ENCODE data around the gene RPS6KA6. TPM values are rescaled to one million over a fixed set of nuclear protein-coding genes. Genes with fewer than 3 reads are reported as not detected.
"Not testable (repeated sequence)": the region's sequence is repeated elsewhere in the genome, so short reads cannot be mapped to it uniquely, and the experiment has no call there.

RPS6KA6 gene
- total RNA-seq, 1 experiment from 2014 or later = not detected

DNA sequence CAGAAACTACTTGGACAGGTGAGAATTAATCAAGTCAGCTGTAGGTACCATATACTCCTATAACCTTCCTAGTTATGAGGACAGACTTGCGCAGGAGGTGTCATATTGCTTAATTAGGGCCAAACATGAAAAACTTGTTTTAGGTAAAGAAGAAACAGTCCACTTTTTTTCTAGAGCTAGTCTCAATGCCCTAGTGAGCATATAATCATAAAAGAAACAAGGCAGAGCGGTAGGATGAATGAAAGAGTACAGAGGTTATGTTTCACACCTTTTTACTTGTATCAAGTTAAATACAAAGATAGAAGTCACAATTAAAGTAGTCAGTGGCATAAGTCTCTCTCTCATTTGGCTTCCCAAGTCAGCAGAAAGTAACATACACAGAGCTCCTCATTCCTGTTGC is 88.9 kb downstream of the RPS6KA6 start:
- TF ChIP-seq, protein P1, sequence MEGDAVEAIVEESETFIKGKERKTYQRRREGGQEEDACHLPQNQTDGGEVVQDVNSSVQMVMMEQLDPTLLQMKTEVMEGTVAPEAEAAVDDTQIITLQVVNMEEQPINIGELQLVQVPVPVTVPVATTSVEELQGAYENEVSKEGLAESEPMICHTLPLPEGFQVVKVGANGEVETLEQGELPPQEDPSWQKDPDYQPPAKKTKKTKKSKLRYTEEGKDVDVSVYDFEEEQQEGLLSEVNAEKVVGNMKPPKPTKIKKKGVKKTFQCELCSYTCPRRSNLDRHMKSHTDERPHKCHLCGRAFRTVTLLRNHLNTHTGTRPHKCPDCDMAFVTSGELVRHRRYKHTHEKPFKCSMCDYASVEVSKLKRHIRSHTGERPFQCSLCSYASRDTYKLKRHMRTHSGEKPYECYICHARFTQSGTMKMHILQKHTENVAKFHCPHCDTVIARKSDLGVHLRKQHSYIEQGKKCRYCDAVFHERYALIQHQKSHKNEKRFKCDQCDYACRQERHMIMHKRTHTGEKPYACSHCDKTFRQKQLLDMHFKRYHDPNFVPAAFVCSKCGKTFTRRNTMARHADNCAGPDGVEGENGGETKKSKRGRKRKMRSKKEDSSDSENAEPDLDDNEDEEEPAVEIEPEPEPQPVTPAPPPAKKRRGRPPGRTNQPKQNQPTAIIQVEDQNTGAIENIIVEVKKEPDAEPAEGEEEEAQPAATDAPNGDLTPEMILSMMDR (IDR thresholded peaks at IDR 0.05; ENCODE audit: unreplicated experiment) = no peak
- ChIA-PET POLR2A (no interaction called here), CTCF (no interaction called here)
- no peak for DNase-seq (ENCODE audit: unreplicated experiment)
- intact Hi-C loops (cut with micrococcal nuclease) = no loop called here
- no peaks in the 10 kb centered on the region for H3K27me3 Mint-ChIP-seq (ENCODE audit: insufficient read depth, unreplicated experiment)
- H3K4me3 Mint-ChIP-seq (ENCODE audit: unreplicated experiment) = no peak overlapping the region
- H3K36me3 Mint-ChIP-seq (ENCODE audit: insufficient read depth, unreplicated experiment) = no peaks in the 10 kb centered on the region
- H3K9me3 Mint-ChIP-seq (ENCODE audit: unreplicated experiment) = no peaks in the 10 kb centered on the region
- no peaks in the 10 kb centered on the region for H3K4me1 Mint-ChIP-seq (ENCODE audit: insufficient read depth, unreplicated experiment)
- no peak overlapping the region for H3K27ac Mint-ChIP-seq (ENCODE audit: low read depth, unreplicated experiment)
- BruUV-seq (replicated peaks) = no TSS peak

DNA sequence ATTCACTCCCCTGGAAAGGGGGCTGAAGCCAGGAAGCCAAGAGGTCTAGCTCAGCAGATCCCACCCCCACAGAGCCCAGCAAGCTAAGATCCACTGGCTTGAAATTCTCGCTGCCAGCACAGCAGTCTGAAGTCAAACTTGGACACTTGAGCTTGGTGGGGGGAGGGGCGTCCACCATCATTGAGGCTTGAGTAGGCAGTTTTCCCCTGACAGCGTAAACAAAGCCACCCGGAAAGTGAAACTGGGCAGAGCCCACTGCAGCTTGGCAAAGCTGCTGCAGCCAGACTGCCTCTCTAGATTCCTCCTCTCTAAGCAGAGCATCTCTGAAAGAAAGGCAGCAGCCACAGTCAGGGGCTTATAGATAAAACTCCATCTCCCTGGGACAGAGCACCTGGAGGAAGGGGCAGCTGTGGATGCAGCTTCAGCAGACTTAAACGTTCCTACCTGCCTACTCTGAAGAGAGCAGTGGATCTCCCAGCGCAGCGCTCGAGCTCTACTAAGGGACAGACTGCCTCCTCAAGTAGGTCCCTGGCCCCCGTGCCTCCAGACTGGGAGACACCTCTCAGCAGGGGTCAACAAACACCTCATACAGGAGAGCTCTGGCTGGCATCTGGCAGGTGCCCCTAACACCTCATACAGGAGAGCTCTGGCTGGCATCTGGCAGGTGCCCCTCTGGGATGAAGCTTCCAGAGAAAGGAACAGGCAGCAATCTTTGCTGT is 108.4 kb downstream of the RPS6KA6 start:
- POLR2A ChIA-PET = interaction anchor here (0.6 kb wide), 2 partner anchors 107 to 395 kb away, joined by 3 read pairs; no protein-coding TSS in a partner anchor
- H3K9me3 Mint-ChIP-seq (ENCODE audit: unreplicated experiment) = peaks cover 14% of the 10 kb centered on the region
- H3K4me1 Mint-ChIP-seq (ENCODE audit: insufficient read depth, unreplicated experiment); H3K4me3 Mint-ChIP-seq (ENCODE audit: unreplicated experiment); intact Hi-C loops (cut with micrococcal nuclease); H3K27me3 Mint-ChIP-seq (ENCODE audit: insufficient read depth, unreplicated experiment); H3K36me3 Mint-ChIP-seq (ENCODE audit: insufficient read depth, unreplicated experiment); BruUV-seq (replicated peaks); H3K27ac Mint-ChIP-seq (ENCODE audit: low read depth, unreplicated experiment): not testable (repeated sequence)
- CTCF ChIA-PET = interaction anchor here (0.6 kb wide), 1 partner anchor 898 kb away, joined by 4 read pairs; no protein-coding TSS in a partner anchor
- DNase-seq (ENCODE audit: unreplicated experiment) = peak; percentile 1

DNA sequence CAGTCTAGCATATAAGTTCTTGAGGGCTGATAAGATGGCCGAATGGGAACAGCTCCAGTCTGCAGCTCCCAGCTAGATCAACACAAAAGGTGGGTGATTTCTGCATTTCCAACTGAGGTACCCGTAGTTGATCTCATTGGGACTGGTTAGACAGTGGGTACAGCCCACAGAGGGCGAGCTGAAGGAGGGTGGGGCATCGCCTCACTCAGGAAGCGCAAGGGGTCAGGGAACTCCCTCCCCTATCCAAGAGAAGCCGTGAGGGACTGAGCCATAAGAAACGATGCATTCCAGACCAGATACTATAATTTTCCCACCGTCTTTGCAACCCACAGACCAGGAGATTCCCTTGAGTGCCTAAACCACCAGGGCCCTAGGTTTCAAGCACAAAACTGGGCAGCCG is 109.0 kb downstream of the RPS6KA6 start:
- intact Hi-C loops (cut with micrococcal nuclease) = no loop called here
- DNase-seq (ENCODE audit: unreplicated experiment) = no peak
- H3K27me3 Mint-ChIP-seq (ENCODE audit: insufficient read depth, unreplicated experiment) = no peaks in the 10 kb centered on the region
- TF ChIP-seq, protein P1 (IDR thresholded peaks at IDR 0.05; ENCODE audit: unreplicated experiment) = no peak
- no peak overlapping the region for H3K4me3 Mint-ChIP-seq (ENCODE audit: unreplicated experiment)
- peaks cover 14% of the 10 kb centered on the region for H3K9me3 Mint-ChIP-seq (ENCODE audit: unreplicated experiment)
- no TSS peak for BruUV-seq (replicated peaks)
- H3K4me1 Mint-ChIP-seq (ENCODE audit: insufficient read depth, unreplicated experiment) = no peaks in the 10 kb centered on the region
- H3K27ac Mint-ChIP-seq (ENCODE audit: low read depth, unreplicated experiment) = no peak overlapping the region
- ChIA-PET POLR2A (interaction anchor here (0.6 kb wide), 2 partner anchors 106 to 396 kb away, joined by 3 read pairs; no protein-coding TSS in a partner anchor), CTCF (no interaction called here)
- H3K36me3 Mint-ChIP-seq (ENCODE audit: insufficient read depth, unreplicated experiment) = no peaks in the 10 kb centered on the region

DNA sequence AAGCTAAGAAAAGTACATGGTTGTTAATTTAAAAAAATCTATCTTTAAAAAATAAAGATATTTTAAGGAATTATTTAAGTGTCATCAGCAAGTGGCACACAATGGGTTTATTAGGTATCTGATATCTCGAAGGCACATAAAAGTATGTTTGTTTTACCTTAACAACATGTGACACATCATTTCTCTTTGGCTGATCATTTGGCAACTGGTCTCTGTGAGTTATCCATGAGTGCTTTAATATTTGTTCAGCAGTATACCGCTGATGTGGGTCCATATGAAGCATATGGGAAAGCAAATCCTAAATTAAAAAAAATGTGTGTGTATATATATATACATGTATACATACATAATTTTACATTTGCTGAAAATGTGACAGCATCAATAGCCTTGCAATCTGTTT is 123.2 kb downstream of the RPS6KA6 start:
- TF ChIP-seq, protein P1 (IDR thresholded peaks at IDR 0.05; ENCODE audit: unreplicated experiment) = no peak
- POLR2A ChIA-PET = no interaction called here
- Mint-ChIP-seq H3K4me1 (ENCODE audit: insufficient read depth, unreplicated experiment) (no peaks in the 10 kb centered on the region), H3K27ac (ENCODE audit: low read depth, unreplicated experiment) (no peak overlapping the region), H3K9me3 (ENCODE audit: unreplicated experiment) (no peaks in the 10 kb centered on the region), H3K36me3 (ENCODE audit: insufficient read depth, unreplicated experiment) (no peaks in the 10 kb centered on the region), H3K27me3 (ENCODE audit: insufficient read depth, unreplicated experiment) (no peaks in the 10 kb centered on the region), H3K4me3 (ENCODE audit: unreplicated experiment) (no peak overlapping the region)
- BruUV-seq (replicated peaks) = no TSS peak
- no peak for DNase-seq (ENCODE audit: unreplicated experiment)
- intact Hi-C loops (cut with micrococcal nuclease) = no loop called here
- CTCF ChIA-PET = interaction anchor here (0.6 kb wide), 1 partner anchor 30 kb away, joined by 3 read pairs; no protein-coding TSS in a partner anchor
